Testis (tissue), 3 donors: Measurements from ENCODE around the gene SDK1. TPM values are rescaled to one million over a fixed set of nuclear protein-coding genes. Genes with fewer than 3 reads are reported as not detected.
"Not testable (repeated sequence)": the region's sequence is repeated elsewhere in the genome, so short reads cannot be mapped to it uniquely, and the experiment has no call there.

ENCODE experiments used
- DNase-seq: peaks from one replicate; pipeline ENCODE4 v3.0.0-alpha.2; 2019
- H3K27ac ChIP-seq, 2 donors: fragments of 200-600 bp; sonication (generic); one replicate each; pipeline ENCODE4 v1.5.1; 2019
- H3K27me3 ChIP-seq: fragments of 200-600 bp; sonication (generic); one replicate; pipeline ENCODE4 v1.5.1; 2019
- H3K36me3 ChIP-seq: fragments of 200-600 bp; sonication (generic); one replicate; pipeline ENCODE4 v1.5.1; 2017; ENCODE audit warnings: low read depth; ENCODE audit errors: missing control alignments
- H3K4me1 ChIP-seq: fragments of 200-600 bp; sonication (generic); one replicate; pipeline ENCODE4 v1.5.1; 2019
- H3K4me3 ChIP-seq, 2 donors: fragments of 200-600 bp; sonication (generic); one replicate each; pipeline ENCODE4 v1.5.1; 2017 to 2019
- H3K9me3 ChIP-seq: fragments of 200-600 bp; sonication (generic); one replicate; pipeline ENCODE4 v1.5.1; 2017
- CTCF ChIP-seq, 3 experiments: fragments of 450-650 bp in 2 of 3; fragments of 200-600 bp in 1 of 3; sonication (generic) in 1 of 3; IDR thresholded peaks; one replicate each; pipeline ENCODE4 v1.5.1; 2016 to 2019; ENCODE audit warnings: antibody characterized with exemption in 3 of 3, mild to moderate bottlenecking in 2 of 3, moderate library complexity in 1 of 3
- POLR2A ChIP-seq: fragments of 450-650 bp; IDR thresholded peaks from one replicate; pipeline ENCODE4 v1.6.1; 2017; ENCODE audit warnings: antibody characterized with exemption, mild to moderate bottlenecking, moderate library complexity
- WGBS, 2 donors: methylation state at CpG; one replicate each; pipeline ENCODE4 v1.1.5; 2018; 5-methylcytosine and 5-hydroxymethylcytosine counted together
- intact Hi-C: fragments of 100-400 bp; cut with DNase I; formaldehyde crosslinking; loops from one replicate; pipeline ENCODE4 v1.15.1; 2023; ENCODE audit warnings: low total_unique reads
- polyA plus RNA-seq: library from polyadenylated mRNA; stranded (reverse); fragments of 350-450 nt; fragmentation: Illumina TruSeq; extraction: RNeasy Lipid Tissue Mini Kit (QIAGEN cat#74804); gene quantifications from one replicate; pipeline ENCODE4 v1.2.3, GENCODE V29; 2014; ENCODE audit warnings: low read depth, low replicate concordance; ENCODE audit not compliant: insufficient read depth
- total RNA-seq, 2 donors: library from RNA; depleted of rRNA; stranded (reverse); fragments of >200 nt; gene quantifications; one replicate each; pipeline ENCODE4 v1.2.3, GENCODE V29; 2016

The SDK1 gene
- total and polyA plus RNA-seq, 3 donors from 2014 or later: 20.0 to 36.2 (median 24.9) TPM

- Histone ChIP-seq H3K36me3 (no peaks in the 10 kb centered on the region), H3K27me3 (no peaks in the 10 kb centered on the region), H3K4me1 (peaks cover 6% of the 10 kb centered on the region), H3K27ac (no peak overlapping the region), H3K9me3 (no peaks in the 10 kb centered on the region), H3K4me3 (no peak overlapping the region)
- WGBS, 2 donors: 92 to 98% methylated on average over 4 to 19 of the region's 19 CpGs
- TF ChIP-seq CTCF (IDR thresholded peaks at IDR 0.05) (no peak), POLR2A (no peak)
- intact Hi-C loops: no loop called here
- no peak for DNase-seq
Observed at GRCh38 chr7:4215176-4215720, 914.2 kb downstream of the SDK1 start.

GRCh38 chr7:4216016-4216415 lies 915.0 kb downstream of the SDK1 start:
- no peaks in the 10 kb centered on the region for H3K27me3 ChIP-seq
- no peaks in the 10 kb centered on the region for H3K9me3 ChIP-seq
- intact Hi-C loops: no loop called here
- H3K27ac ChIP-seq: no peak overlapping the region
- no peak overlapping the region for H3K4me3 ChIP-seq
- H3K36me3 ChIP-seq: no peaks in the 10 kb centered on the region
- TF ChIP-seq CTCF (IDR thresholded peaks at IDR 0.05) (no peak), POLR2A (no peak)
- H3K4me1 ChIP-seq: peaks cover 6% of the 10 kb centered on the region
- WGBS, 2 donors: 45 to 49% methylated on average over 16 of the region's 16 CpGs
- DNase-seq: peak; percentile 21

- DNase-seq, H3K27me3 ChIP-seq, H3K4me1 ChIP-seq, H3K36me3 ChIP-seq, H3K4me3 ChIP-seq, H3K27ac ChIP-seq, H3K9me3 ChIP-seq, intact Hi-C loops: not testable (repeated sequence)
- WGBS, 2 donors: 88 to 98% methylated on average over 11 to 17 of the region's 29 CpGs
Observed at GRCh38 chr7:4217126-4217660, 916.1 kb downstream of the SDK1 start.

GRCh38 chr7:4218481-4218880 lies 917.4 kb downstream of the SDK1 start:
- H3K4me3 ChIP-seq: no peak overlapping the region
- no peaks in the 10 kb centered on the region for H3K27me3 ChIP-seq
- no peak for TF ChIP-seq CTCF (IDR thresholded peaks at IDR 0.05)
- no peak for TF ChIP-seq POLR2A
- 94 to 97% methylated on average over 6 to 7 of the region's 7 CpGs for WGBS, 2 donors
- H3K36me3 ChIP-seq: no peaks in the 10 kb centered on the region
- intact Hi-C loops: no loop called here
- DNase-seq: no peak
- no peaks in the 10 kb centered on the region for H3K9me3 ChIP-seq
- peaks cover 6% of the 10 kb centered on the region for H3K4me1 ChIP-seq
- no peak overlapping the region for H3K27ac ChIP-seq

- WGBS, 2 donors: 87 to 97% methylated on average over 15 of the region's 15 CpGs
Observed at GRCh38 chr7:4220011-4220410, 919.0 kb downstream of the SDK1 start.

More at GRCh38 chr7:4220011-4220410, 919.0 kb downstream of the SDK1 start:
- intact Hi-C loops: no loop called here
- H3K27me3 ChIP-seq: no peaks in the 10 kb centered on the region
- no peak overlapping the region for H3K4me3 ChIP-seq
- no peak for DNase-seq
- TF ChIP-seq CTCF (IDR thresholded peaks at IDR 0.05): no peak
- no peak for TF ChIP-seq POLR2A
- no peaks in the 10 kb centered on the region for H3K36me3 ChIP-seq
- H3K27ac ChIP-seq: no peak overlapping the region
- H3K9me3 ChIP-seq: no peaks in the 10 kb centered on the region
- H3K4me1 ChIP-seq: peaks cover 6% of the 10 kb centered on the region
